Glutamatergic neuron (in vitro differentiated cells): Measurements from ENCODE around the gene GPSM3. TPM values are rescaled to one million over a fixed set of nuclear protein-coding genes. Genes with fewer than 3 reads are reported as not detected.
"Not testable (repeated sequence)": the region's sequence is repeated elsewhere in the genome, so short reads cannot be mapped to it uniquely, and the experiment has no call there.

Experiments used
- DNase-seq: peaks from one replicate; pipeline ENCODE4 v3.0.0; 2022
- H3K27ac Mint-ChIP-seq: one replicate; pipeline ENCODE4 v1.8.0; 2020; ENCODE audit warnings: mild to moderate bottlenecking, mixed read lengths, inconsistent platforms; ENCODE audit not compliant: unreplicated experiment
- H3K27me3 Mint-ChIP-seq: one replicate; pipeline ENCODE4 v1.8.0; 2020; ENCODE audit warnings: mild to moderate bottlenecking, moderate library complexity, mixed read lengths, inconsistent platforms; ENCODE audit not compliant: unreplicated experiment
- H3K36me3 Mint-ChIP-seq: one replicate; pipeline ENCODE4 v1.8.0; 2020; ENCODE audit warnings: mild to moderate bottlenecking, mixed read lengths, inconsistent platforms; ENCODE audit not compliant: unreplicated experiment
- H3K4me1 Mint-ChIP-seq: one replicate; pipeline ENCODE4 v1.8.0; 2020; ENCODE audit warnings: mild to moderate bottlenecking, low read depth, mixed read lengths, inconsistent platforms; ENCODE audit not compliant: unreplicated experiment
- H3K4me3 Mint-ChIP-seq: one replicate; pipeline ENCODE4 v1.8.0; 2020; ENCODE audit warnings: mild to moderate bottlenecking, mixed read lengths, inconsistent platforms; ENCODE audit not compliant: unreplicated experiment
- H3K9me3 Mint-ChIP-seq: one replicate; pipeline ENCODE4 v1.8.0; 2020; ENCODE audit warnings: mild to moderate bottlenecking, moderate library complexity, mixed read lengths, inconsistent platforms; ENCODE audit not compliant: unreplicated experiment
- CTCF ChIP-seq: fragments of 200-600 bp; sonication (generic); IDR thresholded peaks from one replicate; pipeline ENCODE4 v1.5.0; 2021; ENCODE audit not compliant: partially characterized antibody, unreplicated experiment
- microRNA-seq: library from miRNA; unstranded; fragments of <30 nt; microRNA quantifications from one replicate; pipeline ENCODE4, GENCODE V29; 2020; ENCODE audit not compliant: unreplicated experiment
- total RNA-seq: library from RNA; stranded (reverse); fragmentation: NEBNext Ultra II Directional; extraction: Animal tissue kit (Norgen Biotek cat#: 25700); gene quantifications from one replicate; pipeline ENCODE4 v1.2.1, GENCODE V29; 2021; ENCODE audit not compliant: unreplicated experiment

The GPSM3 gene
- total RNA-seq, 1 donor from 2014 or later = 3.2 TPM

- peaks cover 11% of the 10 kb centered on the region for H3K9me3 Mint-ChIP-seq
- H3K4me1 Mint-ChIP-seq = peaks cover 14% of the 10 kb centered on the region
- H3K4me3 Mint-ChIP-seq = no peak overlapping the region
- peaks cover 27% of the 10 kb centered on the region for H3K27me3 Mint-ChIP-seq
- H3K27ac Mint-ChIP-seq = no peak overlapping the region
- no peak for TF ChIP-seq CTCF
- no peaks in the 10 kb centered on the region for H3K36me3 Mint-ChIP-seq
- DNase-seq = no peak
Observed at GRCh38 chr6:32146687-32147086, 45.8 kb downstream of the GPSM3 start.

- Mint-ChIP-seq H3K27ac (peak overlapping the region; percentile 19), H3K36me3 (no peaks in the 10 kb centered on the region), H3K4me1 (peaks cover 14% of the 10 kb centered on the region), H3K9me3 (peaks cover 9% of the 10 kb centered on the region), H3K4me3 (peak overlapping the region; percentile 17), H3K27me3 (peaks cover 29% of the 10 kb centered on the region)
- TF ChIP-seq CTCF = no peak
- no peak for DNase-seq
Observed at GRCh38 chr6:32146287-32146686, 46.2 kb downstream of the GPSM3 start.

GRCh38 chr6:32144238-32144637 lies 48.2 kb downstream of the GPSM3 start:
- peaks cover 22% of the 10 kb centered on the region for H3K27me3 Mint-ChIP-seq
- H3K4me3 Mint-ChIP-seq, DNase-seq, H3K36me3 Mint-ChIP-seq, H3K4me1 Mint-ChIP-seq, H3K27ac Mint-ChIP-seq, H3K9me3 Mint-ChIP-seq: not testable (repeated sequence)

Small RNA genes lying within 50 kb of the gene (microRNA-seq; reads per million reads assigned to microRNA genes)
- gene MIR6721 (32.7 reads per million, percentile 64 among the genes with 10 or more reads in this experiment), gene MIR6833 (not detected)

Other genes with a start within 250 kb of the GPSM3 start
- gene CFB, start 246.5 kb downstream of the GPSM3 start, total RNA-seq = not detected
- 52.7 TPM for gene NELFE, start 233.7 kb downstream of the GPSM3 start, total RNA-seq
- gene SKIC2, start 233.5 kb downstream of the GPSM3 start, total RNA-seq = 109 TPM
- gene DXO, start 220.5 kb downstream of the GPSM3 start, total RNA-seq = 23.8 TPM
- gene C4A, start 210.6 kb downstream of the GPSM3 start, total RNA-seq = 9.3 TPM
- gene C4B, start 177.8 kb downstream of the GPSM3 start, total RNA-seq = 6.4 TPM
- 0.64 TPM for gene CYP21A2, start 154.2 kb downstream of the GPSM3 start, total RNA-seq
- 6.0 TPM for gene TNXB, start 83.3 kb downstream of the GPSM3 start, total RNA-seq
- 79.5 TPM for gene ATF6B, start 64.4 kb downstream of the GPSM3 start, total RNA-seq
- gene FKBPL, start 62.4 kb downstream of the GPSM3 start, total RNA-seq = 4.7 TPM
- gene PRRT1, start 40.7 kb downstream of the GPSM3 start, total RNA-seq = 5.1 TPM
- 55.1 TPM for gene PPT2, start 38.5 kb downstream of the GPSM3 start, total RNA-seq
- gene EGFL8, start 28.0 kb downstream of the GPSM3 start, total RNA-seq = 23.0 TPM
- gene AGPAT1, start 16.6 kb downstream of the GPSM3 start, total RNA-seq = 136 TPM
- 103 TPM for gene RNF5, start 14.2 kb downstream of the GPSM3 start, total RNA-seq
- 13.2 TPM for gene AGER, start 8.4 kb downstream of the GPSM3 start, total RNA-seq
- 105 TPM for gene PBX2, start 2.4 kb downstream of the GPSM3 start, total RNA-seq
- 4.9 TPM for gene NOTCH4, start 31.4 kb upstream of the GPSM3 start, total RNA-seq
- not detected for gene TSBP1, start 179.3 kb upstream of the GPSM3 start, total RNA-seq
- gene BTNL2, start 214.5 kb upstream of the GPSM3 start, total RNA-seq = not detected
- gene HLA-DRA, start 247.2 kb upstream of the GPSM3 start, total RNA-seq = not detected